ENCODE data around the gene EFEMP1.
"Not testable (repeated sequence)": the region's sequence is repeated elsewhere in the genome, so short reads cannot be mapped to it uniquely, and the experiment has no call there.

Gene EFEMP1

DNA sequence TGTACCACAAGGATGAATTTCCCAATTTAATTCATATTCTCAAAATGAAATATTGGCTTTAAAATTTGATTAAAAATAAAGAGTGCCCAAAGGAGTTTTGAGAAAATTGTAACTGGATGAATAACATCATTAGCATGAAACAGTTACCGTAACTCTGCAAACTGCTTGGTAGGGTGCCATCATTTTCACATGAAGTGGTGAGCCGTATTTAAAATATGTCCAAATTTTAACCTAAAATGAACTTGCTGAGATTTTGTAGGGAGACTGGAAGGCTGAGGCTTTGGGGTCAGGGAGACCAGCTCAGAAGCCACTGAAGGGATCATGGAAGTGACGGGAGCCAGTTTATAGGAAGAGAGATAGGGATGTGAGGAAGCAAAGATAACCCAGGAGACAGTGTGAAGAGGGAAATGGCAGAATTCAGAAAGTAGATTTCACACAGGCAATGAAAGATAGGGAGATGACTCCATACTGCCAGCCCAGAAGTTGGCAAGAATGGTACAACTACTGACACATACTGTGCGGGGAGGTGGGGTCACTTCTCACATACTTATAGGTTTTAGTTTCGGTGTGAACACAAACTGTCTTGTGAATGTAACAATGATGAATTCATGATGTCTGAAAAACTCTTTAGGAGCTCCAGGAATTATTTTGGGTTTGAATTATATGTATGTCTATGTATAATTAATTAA lies 53.8 kb downstream of the EFEMP1 start:
- DNase-seq (ENCODE audit: extremely low read depth in 1 of 2, low read depth in 1 of 2): no peak

DNA sequence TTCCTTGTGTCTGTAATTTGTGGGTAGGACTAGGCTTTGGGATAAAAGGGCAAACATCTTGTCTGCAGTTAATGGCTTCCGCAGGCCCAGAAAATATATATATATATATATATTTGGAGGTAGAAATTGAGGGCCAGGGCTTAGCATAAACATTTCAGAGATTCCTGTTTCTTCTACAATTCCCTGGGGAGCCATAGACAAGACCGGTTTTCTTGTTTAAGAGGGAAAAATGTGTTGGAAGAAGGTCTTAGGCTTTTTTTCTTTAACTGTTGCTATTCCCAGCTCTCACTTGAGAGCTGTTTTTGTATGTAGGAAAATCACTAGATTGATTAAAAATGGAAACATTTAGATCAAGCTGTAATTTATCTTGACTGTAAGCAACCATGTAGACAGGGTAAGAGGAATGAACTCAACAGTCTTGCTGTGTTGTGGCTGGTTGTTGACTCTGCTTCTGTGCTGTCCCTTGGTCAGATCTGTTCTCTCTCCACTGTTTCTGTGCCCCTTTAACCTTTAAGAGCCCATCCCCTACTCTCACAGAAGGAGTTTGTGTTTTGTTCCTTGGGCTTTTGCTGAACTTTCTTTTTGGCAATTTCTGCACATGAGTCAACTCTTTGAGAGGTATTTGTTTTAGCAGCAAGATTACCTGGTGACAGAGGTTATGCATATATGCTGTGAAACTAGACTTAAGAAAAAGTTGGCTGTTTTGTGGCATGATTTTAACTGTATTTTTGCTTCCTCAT lies 58.3 kb downstream of the EFEMP1 start:
- no peak for DNase-seq (ENCODE audit: extremely low read depth in 1 of 2, low read depth in 1 of 2)

DNA sequence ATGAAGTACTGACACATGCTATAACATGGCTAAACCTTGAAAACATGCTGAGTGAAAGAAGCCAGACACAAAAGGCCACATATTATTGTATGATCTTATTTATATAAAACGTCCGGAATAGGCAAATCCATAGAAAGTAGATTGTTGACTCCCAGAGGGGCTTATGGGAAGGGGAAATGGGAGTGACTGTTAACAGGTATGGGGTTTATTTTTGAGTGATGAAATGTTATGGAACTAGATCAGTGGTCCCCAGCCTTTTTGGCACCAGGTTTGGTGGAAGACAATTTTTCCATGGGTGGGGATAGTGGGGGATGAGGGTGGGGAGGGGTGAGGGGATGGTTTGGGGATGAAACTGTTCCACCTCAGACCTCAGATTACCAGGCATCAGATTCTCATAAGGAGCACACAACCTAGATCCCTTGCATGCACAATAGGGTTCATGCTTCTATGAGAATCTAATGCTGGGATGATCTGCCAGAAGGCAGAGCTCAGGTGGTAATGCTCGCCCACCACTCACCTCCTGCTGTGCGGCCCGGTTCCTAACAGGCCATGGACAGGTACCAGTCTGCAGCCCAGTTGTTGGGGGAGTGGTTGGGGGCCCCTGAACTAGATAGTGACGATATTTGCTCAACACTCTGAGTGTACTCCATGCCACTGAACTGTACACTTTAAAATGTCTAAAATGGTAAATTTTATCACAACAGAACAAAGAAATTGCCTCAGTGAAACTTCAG lies 59.1 kb downstream of the EFEMP1 start:
- DNase-seq (ENCODE audit: extremely low read depth in 1 of 2, low read depth in 1 of 2): no peak

- no peak for DNase-seq (ENCODE audit: extremely low read depth in 1 of 2, low read depth in 1 of 2)
Measured at GRCh38 chr2:55862673-55863390, 60.8 kb downstream of the EFEMP1 start.

GRCh38 chr2:55862246-55862645 lies 61.3 kb downstream of the EFEMP1 start:
- DNase-seq (ENCODE audit: extremely low read depth in 1 of 2, low read depth in 1 of 2): no peak

- DNase-seq (ENCODE audit: extremely low read depth in 1 of 2, low read depth in 1 of 2): no peak
Measured at GRCh38 chr2:55861733-55862132, 61.8 kb downstream of the EFEMP1 start.

DNA sequence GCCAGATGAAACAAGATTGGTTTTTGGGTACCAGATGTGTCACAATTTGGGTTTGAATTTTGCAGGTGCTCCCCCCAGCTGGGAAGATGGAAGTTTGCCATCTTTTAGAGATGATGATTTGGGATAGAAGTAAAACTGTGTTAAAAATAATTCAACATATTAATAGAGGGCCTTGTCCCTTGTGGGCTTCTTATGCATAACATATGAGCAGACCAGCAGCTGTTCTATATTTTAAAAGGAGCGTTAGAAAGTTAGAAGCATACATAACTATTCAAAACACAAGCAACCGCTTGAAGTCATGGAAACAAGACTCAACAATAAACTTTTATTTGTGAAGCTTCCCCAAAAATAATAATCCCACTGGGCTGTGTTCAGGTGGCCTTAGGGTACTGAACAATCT lies 62.8 kb downstream of the EFEMP1 start:
- DNase-seq (ENCODE audit: extremely low read depth in 1 of 2, low read depth in 1 of 2): no peak

GRCh38 chr2:55859875-55860274 lies 63.7 kb downstream of the EFEMP1 start:
- no peak for DNase-seq (ENCODE audit: extremely low read depth in 1 of 2, low read depth in 1 of 2)

DNA sequence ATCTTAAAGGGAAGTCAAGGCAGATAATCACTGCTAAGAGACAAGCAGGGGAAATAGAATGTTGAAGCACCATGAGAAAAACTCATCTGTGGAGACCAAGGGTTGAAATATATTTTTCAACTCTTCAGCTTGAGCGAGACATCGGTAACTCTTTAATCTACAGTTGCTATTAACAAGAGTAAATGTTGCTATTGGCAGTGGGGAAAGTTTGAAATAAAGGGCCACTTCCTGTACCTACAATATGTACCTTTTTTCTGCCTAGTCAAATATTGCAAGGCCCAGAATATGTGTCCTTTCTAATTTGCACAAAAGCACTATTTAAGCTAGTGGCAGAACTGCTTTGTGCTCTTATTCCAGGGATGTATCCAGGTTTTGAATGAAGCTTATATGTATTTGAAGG lies 65.8 kb downstream of the EFEMP1 start:
- no peak for DNase-seq (ENCODE audit: extremely low read depth in 1 of 2, low read depth in 1 of 2)

DNA sequence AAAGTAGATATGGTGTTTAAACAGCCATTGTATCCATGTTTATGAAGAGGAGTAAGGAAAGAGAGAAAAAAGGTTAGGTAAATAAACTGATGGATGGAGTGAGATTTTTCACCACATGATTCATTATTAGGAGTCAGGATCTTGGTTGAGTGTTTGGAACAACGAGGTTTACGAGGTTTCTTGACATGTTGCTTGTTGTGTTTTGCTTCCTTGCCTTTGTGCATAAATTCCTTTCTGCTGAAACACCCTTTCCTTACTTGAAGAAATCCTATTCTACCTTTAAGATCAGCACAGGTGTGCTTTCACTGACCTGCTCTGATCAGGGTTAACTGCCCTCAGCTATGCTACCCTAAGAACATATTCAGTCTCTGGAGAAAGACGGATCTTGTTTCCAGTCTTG lies 66.6 kb downstream of the EFEMP1 start:
- no peak for DNase-seq (ENCODE audit: extremely low read depth in 1 of 2, low read depth in 1 of 2)

DNA sequence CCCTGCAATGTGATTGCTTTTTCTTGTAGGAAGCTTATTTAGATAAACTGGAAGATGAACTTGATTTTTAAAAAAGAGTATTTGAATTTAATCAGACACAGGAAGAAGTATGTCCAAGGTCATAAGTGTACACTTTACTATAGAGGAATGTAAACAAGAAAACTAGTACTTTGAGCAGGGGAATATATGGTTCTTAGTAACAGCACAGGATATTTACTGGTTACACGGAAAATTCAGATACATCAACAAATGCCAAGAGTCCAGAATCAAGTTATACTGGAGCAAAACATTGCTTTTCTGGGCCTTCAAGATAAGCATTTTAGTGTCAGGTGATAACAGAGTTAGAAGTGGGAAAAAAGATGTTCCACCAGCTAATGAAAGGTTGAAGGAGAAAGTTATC lies 75.5 kb downstream of the EFEMP1 start:
- no peak for DNase-seq (ENCODE audit: extremely low read depth in 1 of 2, low read depth in 1 of 2)

GRCh38 chr2:55846426-55846825 lies 77.2 kb downstream of the EFEMP1 start:
- no peak for DNase-seq (ENCODE audit: extremely low read depth in 1 of 2, low read depth in 1 of 2)

DNA sequence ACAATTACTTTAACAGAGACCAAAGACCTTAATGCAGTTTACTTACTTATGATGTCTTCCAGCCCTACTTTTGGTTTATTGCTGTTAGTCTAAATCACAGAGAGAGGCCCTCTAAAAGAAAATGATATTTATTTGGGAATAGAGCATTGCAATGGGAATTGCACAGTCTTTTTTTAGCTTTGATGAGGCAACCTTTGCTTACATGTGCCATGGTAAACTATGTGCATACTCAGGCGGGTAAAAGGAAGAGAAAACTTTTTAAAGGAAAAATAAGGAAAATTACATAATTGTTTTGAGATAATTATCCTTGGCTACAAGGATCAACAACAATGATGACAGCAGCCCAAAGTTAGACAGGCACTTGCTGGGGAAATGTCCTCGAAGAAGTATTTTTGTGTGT lies 78.6 kb downstream of the EFEMP1 start:
- no peak for DNase-seq (ENCODE audit: extremely low read depth in 1 of 2, low read depth in 1 of 2)

DNA sequence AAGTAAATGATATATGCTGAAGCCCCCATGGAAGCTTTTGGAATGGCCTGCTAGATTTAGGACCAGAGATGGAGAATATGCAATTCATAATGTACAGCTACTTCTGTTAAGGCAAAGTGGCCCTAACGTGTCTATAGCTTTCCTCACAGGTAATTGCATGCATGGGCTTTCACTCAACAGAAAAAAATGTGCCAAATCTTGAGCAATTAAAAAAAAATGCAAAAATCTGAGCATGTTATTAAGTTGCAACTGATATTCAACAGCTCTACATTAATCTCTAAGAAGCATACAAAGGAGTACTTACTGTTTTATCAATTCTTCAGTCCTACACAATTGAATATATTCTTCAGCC lies 79.6 kb downstream of the EFEMP1 start:
- no peak for DNase-seq (ENCODE audit: extremely low read depth in 1 of 2, low read depth in 1 of 2)

DNA sequence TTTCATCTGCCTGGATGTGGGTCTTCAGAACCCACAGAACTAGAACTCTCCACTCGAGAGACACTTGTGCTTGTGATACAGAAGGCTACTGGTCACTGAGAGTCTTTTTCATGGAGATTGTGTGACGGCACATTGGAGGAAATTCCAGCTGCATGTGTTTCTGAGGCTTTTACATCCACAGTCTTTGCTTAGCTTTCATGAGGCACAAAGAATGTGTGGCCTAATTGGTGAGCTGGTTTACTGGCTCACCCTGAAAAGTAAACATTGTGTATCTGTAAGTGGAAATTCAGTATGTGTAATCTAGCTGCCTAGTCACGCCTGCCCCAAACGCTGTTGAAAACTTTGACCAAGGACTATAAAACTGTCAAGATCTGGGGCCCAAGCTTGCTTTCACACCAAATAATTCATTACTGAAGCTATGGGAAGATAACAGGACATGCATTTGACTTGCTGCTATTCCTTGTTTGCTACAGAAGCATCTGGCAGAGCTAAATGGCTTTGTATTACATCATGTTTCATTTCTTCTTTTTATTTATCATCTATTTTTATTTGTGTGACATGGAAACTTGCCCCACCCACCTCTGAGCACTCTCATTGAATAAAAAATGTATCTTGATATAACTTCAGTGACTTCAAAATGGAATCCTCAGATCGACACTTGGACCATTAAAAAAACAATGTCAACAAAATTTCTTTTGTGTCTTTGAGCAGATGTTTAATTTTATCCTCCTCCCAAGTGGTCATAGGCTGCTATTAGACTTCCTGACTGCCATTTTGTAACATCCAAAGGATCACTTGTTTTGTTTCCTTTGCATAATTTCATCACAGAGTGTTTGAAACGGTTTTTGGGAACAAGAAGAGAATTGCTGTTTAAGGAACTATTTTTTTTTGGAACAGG lies 80.2 kb downstream of the EFEMP1 start:
- DNase-seq (ENCODE audit: extremely low read depth in 1 of 2, low read depth in 1 of 2): no peak

- DNase-seq (ENCODE audit: extremely low read depth in 1 of 2, low read depth in 1 of 2): no peak
Measured at GRCh38 chr2:55842046-55842445, 81.5 kb downstream of the EFEMP1 start.

DNA sequence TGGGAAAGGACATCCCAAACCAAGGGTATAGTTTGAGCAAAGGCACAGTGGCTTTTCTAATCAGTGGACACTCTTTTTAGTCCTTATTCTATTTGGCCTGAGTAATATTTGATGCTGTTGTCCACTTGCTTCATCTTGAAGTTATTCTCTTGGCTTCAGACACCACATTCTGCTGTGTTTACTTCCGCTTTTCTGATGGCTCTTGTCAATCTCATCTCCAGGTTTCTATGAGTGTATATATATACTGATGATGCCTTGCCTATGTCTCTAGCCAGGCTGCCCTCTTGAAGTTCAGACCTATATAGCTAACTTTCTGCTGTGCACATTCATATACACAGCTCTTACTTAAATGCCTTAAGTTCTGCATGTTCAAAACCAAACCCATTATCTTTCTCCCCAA lies 83.1 kb downstream of the EFEMP1 start:
- DNase-seq (ENCODE audit: extremely low read depth in 1 of 2, low read depth in 1 of 2): no peak

DNA sequence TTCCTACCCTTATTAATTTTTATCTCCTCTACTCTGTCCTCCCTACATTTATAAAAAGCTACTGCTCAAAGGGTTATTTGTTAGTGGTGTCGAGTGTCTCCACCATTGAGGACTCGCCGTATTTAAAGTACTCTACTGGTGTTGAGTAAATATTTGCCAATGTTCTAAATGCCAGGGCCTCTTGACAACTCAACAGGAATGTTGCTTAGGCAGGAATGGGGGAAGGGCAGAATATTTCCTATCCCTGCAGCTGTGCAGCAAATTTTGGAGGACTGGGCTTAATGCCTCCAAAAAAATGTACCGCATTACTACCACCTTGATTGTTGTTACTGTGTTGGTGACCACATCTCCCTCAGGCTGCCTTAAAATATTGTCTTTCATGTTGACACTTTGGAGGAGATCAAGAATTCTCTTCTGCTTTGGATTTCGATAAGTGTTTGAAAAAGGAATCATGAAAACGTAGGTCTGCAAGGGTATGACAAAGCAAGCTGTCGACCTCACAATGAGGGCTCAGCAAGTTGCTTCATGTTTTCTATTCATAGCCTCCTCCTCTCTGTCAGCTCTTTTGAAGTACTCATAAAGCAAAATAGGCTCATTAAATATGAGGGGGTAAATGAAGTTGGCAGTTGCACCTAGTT lies 84.3 kb downstream of the EFEMP1 start:
- no peak for DNase-seq (ENCODE audit: extremely low read depth in 1 of 2, low read depth in 1 of 2)

DNA sequence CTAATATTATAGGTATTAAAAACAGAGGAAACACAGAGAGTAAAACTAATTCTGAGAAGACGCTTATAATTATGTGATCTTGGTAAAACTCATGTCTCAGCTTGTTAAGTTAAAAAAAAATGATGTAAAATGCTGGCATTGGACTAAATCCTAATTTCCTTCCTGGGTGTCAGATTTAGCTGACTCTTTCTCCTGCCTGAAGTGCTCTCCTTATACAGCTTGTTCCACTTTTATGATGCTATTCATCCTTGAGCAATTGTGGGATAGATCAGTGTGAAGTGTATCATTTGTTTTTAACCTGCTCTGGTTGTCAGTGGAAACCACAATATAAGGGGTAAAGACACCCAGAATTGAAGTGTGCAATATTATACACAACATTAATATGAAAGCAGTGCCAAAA lies 84.9 kb downstream of the EFEMP1 start:
- no peak for DNase-seq (ENCODE audit: extremely low read depth in 1 of 2, low read depth in 1 of 2)

DNA sequence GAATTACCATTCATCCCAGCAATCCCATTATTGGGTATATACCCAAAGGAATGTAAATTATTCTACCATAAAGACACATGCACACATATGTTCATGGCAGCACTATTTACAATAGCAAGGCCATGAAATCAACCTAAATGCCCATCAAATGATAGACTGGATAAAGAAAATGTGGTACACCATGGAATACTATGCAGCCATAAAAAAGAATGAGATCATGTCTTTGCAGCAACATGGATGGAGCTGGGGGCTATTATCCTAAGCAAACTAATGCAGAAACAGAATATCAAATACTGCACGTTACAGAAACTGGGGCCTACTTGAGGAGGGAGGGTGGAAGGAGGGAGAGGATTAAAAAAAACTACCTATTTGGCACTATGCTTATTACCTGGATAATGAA lies 85.5 kb downstream of the EFEMP1 start:
- not testable (repeated sequence) for DNase-seq (ENCODE audit: extremely low read depth in 1 of 2, low read depth in 1 of 2)

All from activated CD8-positive, alpha-beta memory T cell treated with anti-CD3 and anti-CD28 coated beads for 1 hour (primary cell).